ENCODE measurements around the gene HOMER3.
A peak's percentile ranks its signal among the peaks of the same experiment; 100 is the strongest.

The HOMER3 gene

DNA sequence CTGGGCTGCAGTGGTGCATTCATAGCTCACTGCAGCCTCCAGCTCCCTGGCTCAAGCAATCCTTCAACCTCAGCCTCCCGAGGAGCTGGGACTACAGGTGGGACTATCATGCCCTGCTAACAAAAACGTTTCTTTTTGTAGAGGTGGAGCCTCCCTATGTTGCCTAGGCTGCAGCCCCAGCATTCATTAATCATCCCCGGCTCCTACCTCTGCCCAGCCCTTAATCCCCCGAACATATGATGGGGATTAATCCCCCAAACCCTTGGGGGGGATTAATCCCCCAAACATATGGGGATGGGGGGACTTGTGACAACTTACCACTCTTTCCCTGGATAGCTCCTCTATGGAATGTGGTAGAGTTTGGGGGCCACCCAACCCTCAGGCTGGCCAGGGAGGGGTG lies 46.4 kb upstream of the HOMER3 start:
- TF ChIP-seq REST (IDR thresholded peaks at IDR 0.05; ENCODE audit: insufficient replicate concordance, low read depth) (no peak), POLR2AphosphoS5 (IDR thresholded peaks at IDR 0.05; ENCODE audit: low read depth) (no peak), SPI1 (IDR thresholded peaks at IDR 0.05; ENCODE audit: borderline replicate concordance, low read depth) (no peak), GABPA (IDR thresholded peaks at IDR 0.05; ENCODE audit: low read depth) (no peak), CTCF (IDR thresholded peaks at IDR 0.05; ENCODE audit: insufficient read depth, low read length) (no peak)
- no peak for DNase-seq (ENCODE audit: low read depth in 1 of 2, low spot score in 1 of 2)
- no peak overlapping the region for H3K27ac ChIP-seq (replicated peaks)

DNA sequence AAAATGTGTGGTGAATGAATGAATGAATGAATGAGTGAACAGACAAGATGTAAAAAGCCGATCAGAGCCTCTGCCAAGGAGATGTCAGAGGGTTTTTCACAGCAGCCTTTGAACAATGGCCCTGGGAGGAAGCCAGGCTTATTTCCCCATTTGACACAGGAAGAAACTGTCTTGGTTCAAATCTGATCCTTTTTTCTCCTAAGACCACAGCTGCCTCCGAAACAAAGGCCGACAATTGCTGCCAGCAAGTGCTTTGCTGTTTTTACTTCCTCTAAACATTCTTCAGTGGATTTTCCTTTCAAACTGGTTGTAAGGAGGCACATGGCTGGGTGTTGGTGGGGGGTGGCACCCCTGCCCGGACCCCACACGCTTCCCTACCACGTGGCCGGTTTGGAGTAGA lies 44.2 kb upstream of the HOMER3 start:
- TF ChIP-seq REST (IDR thresholded peaks at IDR 0.05; ENCODE audit: insufficient replicate concordance, low read depth) (no peak), CTCF (IDR thresholded peaks at IDR 0.05; ENCODE audit: insufficient read depth, low read length) (no peak), SPI1 (IDR thresholded peaks at IDR 0.05; ENCODE audit: borderline replicate concordance, low read depth) (peak; percentile 76)
- H3K4me3 ChIP-seq (replicated peaks; ENCODE audit: insufficient read depth, low read length): no peak overlapping the region
- peak overlapping the region; percentile 56 for H3K27ac ChIP-seq (replicated peaks)
- no peaks in the 10 kb centered on the region for H3K27me3 ChIP-seq (ENCODE audit: insufficient read depth, poor library complexity, severe bottlenecking)
- peak in 1 of 2 experiments; percentile 88 for DNase-seq (ENCODE audit: low read depth in 1 of 2, low spot score in 1 of 2)

More for the DNA sequence above, 46.4 kb upstream of the HOMER3 start:
- no peaks in the 10 kb centered on the region for H3K27me3 ChIP-seq (ENCODE audit: insufficient read depth, poor library complexity, severe bottlenecking)
- H3K4me3 ChIP-seq (replicated peaks; ENCODE audit: insufficient read depth, low read length): no peak overlapping the region

GRCh38 chr19:18984251-18984650 lies 43.2 kb upstream of the HOMER3 start:
- TF ChIP-seq SPI1 (IDR thresholded peaks at IDR 0.05; ENCODE audit: borderline replicate concordance, low read depth) (no peak), GABPA (IDR thresholded peaks at IDR 0.05; ENCODE audit: low read depth) (no peak), POLR2AphosphoS5 (IDR thresholded peaks at IDR 0.05; ENCODE audit: low read depth) (no peak), REST (IDR thresholded peaks at IDR 0.05; ENCODE audit: insufficient replicate concordance, low read depth) (no peak), CTCF (IDR thresholded peaks at IDR 0.05; ENCODE audit: insufficient read depth, low read length) (no peak)
- H3K27me3 ChIP-seq (ENCODE audit: insufficient read depth, poor library complexity, severe bottlenecking): no peaks in the 10 kb centered on the region

More at GRCh38 chr19:18984251-18984650, 43.2 kb upstream of the HOMER3 start:
- DNase-seq (ENCODE audit: low read depth in 1 of 2, low spot score in 1 of 2): no peak
- Histone ChIP-seq H3K4me3 (replicated peaks; ENCODE audit: insufficient read depth, low read length) (no peak overlapping the region), H3K27ac (replicated peaks) (peak overlapping the region; percentile 56)
